GM12873 (cell line): ENCODE measurements around the gene BMP10.

Experiments used
- TF ChIP-seq, protein P1 (sequence below): IDR thresholded peaks from 2 replicates; pipeline ENCODE4 v1.5.1; 2012; ENCODE audit warnings: low read depth, mild to moderate bottlenecking, moderate library complexity, low read length, control low read depth; ENCODE audit not compliant: insufficient read depth; ENCODE audit errors: missing control alignments

Gene BMP10

DNA sequence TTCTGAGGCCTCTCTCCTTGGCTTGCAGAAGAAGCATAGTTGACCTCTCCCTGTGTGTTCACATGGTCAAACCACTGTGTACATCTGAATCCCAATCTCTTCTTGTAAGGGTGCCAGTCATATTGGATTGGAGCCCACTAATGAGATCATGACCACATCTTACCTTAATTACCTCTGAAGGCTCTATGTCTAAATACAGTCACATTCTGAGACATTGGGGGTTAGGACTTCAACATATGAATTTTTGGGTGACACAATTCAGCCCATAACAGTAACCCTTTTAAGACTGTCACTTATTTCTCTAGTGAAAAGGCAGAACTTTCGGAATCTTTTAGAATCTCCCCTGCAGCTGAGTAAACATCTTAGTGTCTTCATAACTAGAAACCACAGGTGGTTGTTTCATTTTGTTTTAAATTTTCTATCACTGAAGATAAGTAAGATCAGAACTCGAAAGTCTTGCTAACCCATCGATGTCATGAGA is 33.3 kb downstream of the BMP10 start:
- TF ChIP-seq, protein P1, sequence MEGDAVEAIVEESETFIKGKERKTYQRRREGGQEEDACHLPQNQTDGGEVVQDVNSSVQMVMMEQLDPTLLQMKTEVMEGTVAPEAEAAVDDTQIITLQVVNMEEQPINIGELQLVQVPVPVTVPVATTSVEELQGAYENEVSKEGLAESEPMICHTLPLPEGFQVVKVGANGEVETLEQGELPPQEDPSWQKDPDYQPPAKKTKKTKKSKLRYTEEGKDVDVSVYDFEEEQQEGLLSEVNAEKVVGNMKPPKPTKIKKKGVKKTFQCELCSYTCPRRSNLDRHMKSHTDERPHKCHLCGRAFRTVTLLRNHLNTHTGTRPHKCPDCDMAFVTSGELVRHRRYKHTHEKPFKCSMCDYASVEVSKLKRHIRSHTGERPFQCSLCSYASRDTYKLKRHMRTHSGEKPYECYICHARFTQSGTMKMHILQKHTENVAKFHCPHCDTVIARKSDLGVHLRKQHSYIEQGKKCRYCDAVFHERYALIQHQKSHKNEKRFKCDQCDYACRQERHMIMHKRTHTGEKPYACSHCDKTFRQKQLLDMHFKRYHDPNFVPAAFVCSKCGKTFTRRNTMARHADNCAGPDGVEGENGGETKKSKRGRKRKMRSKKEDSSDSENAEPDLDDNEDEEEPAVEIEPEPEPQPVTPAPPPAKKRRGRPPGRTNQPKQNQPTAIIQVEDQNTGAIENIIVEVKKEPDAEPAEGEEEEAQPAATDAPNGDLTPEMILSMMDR = no peak

DNA sequence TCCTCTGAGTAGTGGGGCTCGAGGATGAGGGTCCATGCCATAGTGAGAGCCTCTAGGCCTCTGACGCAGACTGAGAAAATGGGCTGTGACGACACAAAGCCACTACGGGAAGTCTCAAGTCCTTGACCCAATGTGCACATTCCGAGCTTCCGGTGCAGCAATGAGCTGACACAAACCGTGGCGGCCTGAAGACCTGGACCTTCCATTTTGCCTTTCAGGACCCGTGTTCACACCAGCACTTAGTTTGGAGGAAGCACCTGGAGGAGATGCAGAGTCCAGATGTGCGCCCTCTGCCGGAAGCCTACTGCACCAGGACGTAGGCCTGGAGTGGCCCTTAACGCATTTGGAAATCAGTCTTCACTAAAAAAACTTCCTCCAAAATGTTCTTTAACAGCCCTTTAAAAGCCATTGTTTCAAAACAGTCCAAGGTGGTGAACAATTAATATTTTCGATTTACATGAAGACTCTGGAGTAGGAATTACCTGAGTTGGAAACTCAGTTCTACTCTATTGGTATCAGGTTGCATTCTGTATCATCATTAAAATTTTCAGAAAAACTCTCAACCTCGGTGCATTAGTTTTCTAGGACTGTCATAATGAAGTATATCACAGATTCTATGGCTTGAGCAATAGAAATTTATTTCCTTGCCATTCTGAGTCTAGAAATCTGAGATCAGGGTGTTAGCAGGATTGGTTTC is 33.9 kb downstream of the BMP10 start:
- TF ChIP-seq, protein P1 = peak; percentile 91

DNA sequence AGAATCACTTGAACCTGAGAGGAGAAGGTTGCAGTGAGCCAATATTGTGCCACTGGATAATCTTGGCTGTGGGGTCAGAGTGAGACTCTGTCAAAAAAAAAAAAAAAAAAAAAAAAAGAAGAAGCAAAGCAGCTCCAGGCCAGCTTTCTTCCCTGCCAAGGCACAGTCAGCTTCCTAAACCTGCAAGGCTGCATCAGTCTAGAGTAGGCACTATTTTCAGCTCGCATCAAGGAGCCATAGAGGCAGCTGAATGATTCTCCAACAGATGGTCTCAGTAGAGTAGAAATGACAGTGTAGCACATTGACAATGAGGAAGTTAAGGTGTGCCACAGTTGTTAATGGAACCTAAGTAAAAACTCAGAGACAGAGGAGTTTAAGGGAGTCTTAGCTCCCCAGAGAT is 35.6 kb downstream of the BMP10 start:
- TF ChIP-seq, protein P1 = no peak

DNA sequence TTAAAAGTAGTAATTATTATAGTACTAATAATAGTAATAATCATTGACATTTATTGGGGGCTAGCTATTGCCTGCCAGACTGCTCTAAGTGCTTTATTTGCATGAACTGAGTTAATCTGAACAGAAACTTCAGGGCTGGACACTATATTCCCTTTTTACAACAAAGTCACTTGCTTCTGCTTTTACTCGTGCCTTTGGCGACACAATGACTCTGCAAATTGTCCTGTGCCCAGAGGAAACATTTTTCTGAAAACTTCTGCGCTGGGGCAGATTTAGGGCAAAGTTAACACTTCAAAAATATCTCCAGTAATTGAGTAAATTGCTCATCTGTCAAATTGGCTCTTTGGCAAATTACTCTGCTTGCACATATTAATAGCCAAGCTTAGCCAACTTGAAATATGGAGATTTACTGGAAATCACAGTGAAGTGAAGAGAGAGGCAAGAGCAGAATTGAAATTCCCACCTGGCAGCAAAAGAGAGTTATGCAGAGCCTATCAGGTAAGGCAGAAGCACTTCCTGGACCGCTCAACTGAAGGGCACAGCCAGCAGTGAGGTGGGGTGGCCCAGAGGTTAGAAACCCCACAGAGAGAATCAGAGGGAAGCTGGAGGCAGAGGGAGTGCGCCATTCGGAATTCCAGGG is 36.3 kb downstream of the BMP10 start:
- TF ChIP-seq, protein P1 = no peak

DNA sequence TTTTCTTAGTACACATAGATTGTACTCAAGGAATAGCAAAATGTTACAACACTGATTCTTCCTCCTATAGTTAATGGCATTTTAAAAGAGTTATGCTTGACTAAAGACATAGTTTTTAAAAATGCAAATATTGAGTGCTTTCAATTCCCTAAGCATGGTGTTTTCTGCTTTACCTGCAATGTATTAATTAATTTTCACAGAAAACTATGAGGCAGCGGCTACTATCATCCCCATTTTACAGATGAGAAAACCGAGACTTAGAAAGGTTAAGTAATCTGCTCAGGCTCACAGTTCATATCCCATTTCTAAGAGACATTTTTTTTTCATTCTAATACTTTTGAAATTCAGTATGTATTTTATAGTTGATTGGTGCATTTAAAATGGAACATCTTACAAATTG is 38.0 kb downstream of the BMP10 start:
- TF ChIP-seq, protein P1 = no peak

DNA sequence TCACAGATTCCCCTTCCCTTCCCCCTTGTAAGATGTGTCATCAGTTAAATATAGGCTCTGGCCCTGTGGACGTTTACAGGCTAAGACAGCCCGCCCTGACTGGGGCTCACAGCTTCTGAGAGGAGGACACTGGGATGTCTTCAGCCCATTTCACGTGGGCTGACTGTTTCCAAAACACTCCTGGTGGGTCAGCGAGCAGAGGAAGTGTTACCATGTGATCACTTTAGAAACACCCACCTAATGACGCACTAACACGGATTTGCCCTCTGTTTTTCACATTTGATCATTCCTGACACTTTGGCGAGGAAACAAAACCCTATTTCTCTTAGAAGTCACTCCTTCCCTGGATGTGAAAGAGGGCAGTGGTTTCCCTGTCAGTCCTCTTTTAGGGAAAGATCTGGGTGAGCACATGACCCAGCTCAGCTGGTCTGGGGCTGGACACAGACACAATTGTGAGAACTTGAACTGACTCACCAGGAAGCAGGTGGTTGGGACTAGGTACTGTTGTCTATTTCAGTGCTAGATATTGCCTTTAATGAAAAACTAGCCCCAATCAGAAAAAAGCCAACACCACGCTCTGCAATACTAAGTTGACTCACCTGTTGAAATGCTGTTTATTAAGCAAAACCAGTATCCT is 38.8 kb downstream of the BMP10 start:
- TF ChIP-seq, protein P1 = no peak

DNA sequence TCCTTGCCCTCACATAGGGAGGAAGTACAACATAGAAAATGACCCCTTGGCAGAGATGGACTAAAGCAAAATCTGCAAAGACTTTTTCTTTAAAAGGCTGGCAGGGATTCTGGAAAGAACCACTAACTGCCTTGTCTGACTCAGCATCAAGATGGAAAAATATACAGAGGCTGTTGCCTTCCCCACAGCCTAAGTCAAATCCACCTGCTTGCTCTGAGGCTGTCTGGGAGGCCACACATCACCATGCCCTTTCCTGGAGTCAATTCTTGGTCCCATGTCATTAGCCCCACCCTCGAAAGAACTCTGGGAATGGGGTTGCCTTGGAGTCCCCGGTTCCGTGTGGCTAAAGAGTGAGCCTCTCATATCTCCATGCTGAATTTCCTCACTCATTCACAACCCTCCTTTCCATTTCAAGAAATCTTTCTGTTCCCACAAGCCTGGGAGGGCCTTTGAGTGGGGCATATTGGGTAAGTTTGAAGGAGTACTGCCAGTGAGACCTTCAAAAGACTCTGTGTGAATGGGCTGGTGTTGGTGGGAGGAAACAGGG is 39.4 kb downstream of the BMP10 start:
- TF ChIP-seq, protein P1 = no peak
